Measurements from ENCODE around the gene CPA5. TPM values are rescaled to one million over a fixed set of nuclear protein-coding genes. Genes with fewer than 3 reads are reported as not detected.

Gene CPA5
- 2.6 and 3.3 TPM in 2 replicates for total RNA-seq (2014; rRNA removed; shearing (Covaris generic))

- Histone ChIP-seq H3K4me1 (peaks cover 24% of the 10 kb centered on the region), H3K27ac (peak within 1 kb of the TSS; percentile 84), H3K36me3 (no peaks in the 10 kb centered on the region), H3K9me3 (replicated peaks) (peaks cover 7% of the 10 kb centered on the region), H3K4me3 (peak within 1 kb of the TSS; percentile 17), H3K27me3 (no peaks in the 10 kb centered on the region)
- no peak for DNase-seq
Observed at GRCh38 chr7:130344271-130344866, at the start of gene CPA5. CPA5 (plus strand) TSS chr7:130344816; CDS start chr7:130346486, 1,670 bp downstream.

GRCh38 chr7:130296221-130296951 is 48.2 kb upstream of the CPA5 start:
- Histone ChIP-seq H3K27me3 (no peaks in the 10 kb centered on the region), H3K27ac (no peak overlapping the region), H3K9me3 (replicated peaks) (peaks cover 4% of the 10 kb centered on the region; the same call in 1 of the 2 replicates), H3K4me1 (peaks cover 23% of the 10 kb centered on the region), H3K4me3 (no peak overlapping the region), H3K36me3 (no peaks in the 10 kb centered on the region)
- no peak for DNase-seq

GRCh38 chr7:130297628-130298543 is 46.7 kb upstream of the CPA5 start:
- H3K27me3 ChIP-seq, result no peaks in the 10 kb centered on the region
- H3K9me3 ChIP-seq (replicated peaks), result peaks cover 4% of the 10 kb centered on the region; the same call in 1 of the 2 replicates
- peaks cover 15% of the 10 kb centered on the region for H3K4me1 ChIP-seq
- no peaks in the 10 kb centered on the region for H3K36me3 ChIP-seq
- no peak overlapping the region for H3K27ac ChIP-seq
- no peak overlapping the region for H3K4me3 ChIP-seq
- DNase-seq, result no peak

- Histone ChIP-seq H3K4me3 (no peak overlapping the region), H3K36me3 (no peaks in the 10 kb centered on the region), H3K4me1 (peaks cover 9% of the 10 kb centered on the region; the same call in 1 of the 2 replicates), H3K9me3 (replicated peaks) (peaks cover 4% of the 10 kb centered on the region; the same call in 1 of the 2 replicates), H3K27me3 (no peaks in the 10 kb centered on the region), H3K27ac (no peak overlapping the region)
- DNase-seq, result no peak
Observed at GRCh38 chr7:130298544-130299326, 45.9 kb upstream of the CPA5 start.

- H3K4me1 ChIP-seq, result peaks cover 2% of the 10 kb centered on the region; the same call in 1 of the 2 replicates
- no peak for DNase-seq
- no peaks in the 10 kb centered on the region for H3K36me3 ChIP-seq
- no peak overlapping the region for H3K4me3 ChIP-seq
- no peaks in the 10 kb centered on the region for H3K27me3 ChIP-seq
- no peak overlapping the region for H3K27ac ChIP-seq
- peaks cover 4% of the 10 kb centered on the region; the same call in 1 of the 2 replicates for H3K9me3 ChIP-seq (replicated peaks)
Observed at GRCh38 chr7:130299866-130300265, 44.8 kb upstream of the CPA5 start.

- Histone ChIP-seq H3K4me3 (no peak overlapping the region), H3K27ac (no peak overlapping the region), H3K36me3 (no peaks in the 10 kb centered on the region)
Observed at GRCh38 chr7:130301501-130302020, 43.1 kb upstream of the CPA5 start.

GRCh38 chr7:130302649-130303048 is 42.0 kb upstream of the CPA5 start:
- no peak overlapping the region for H3K27ac ChIP-seq
- no peaks in the 10 kb centered on the region for H3K27me3 ChIP-seq
- no peaks in the 10 kb centered on the region for H3K36me3 ChIP-seq
- no peak overlapping the region for H3K4me3 ChIP-seq
- H3K9me3 ChIP-seq (replicated peaks), result peaks cover 4% of the 10 kb centered on the region; the same call in 1 of the 2 replicates
- DNase-seq, result no peak
- H3K4me1 ChIP-seq, result no peaks in the 10 kb centered on the region

More at GRCh38 chr7:130301501-130302020, 43.1 kb upstream of the CPA5 start:
- no peaks in the 10 kb centered on the region for H3K27me3 ChIP-seq
- H3K9me3 ChIP-seq (replicated peaks), result peaks cover 4% of the 10 kb centered on the region; the same call in 1 of the 2 replicates
- no peaks in the 10 kb centered on the region for H3K4me1 ChIP-seq
- no peak for DNase-seq

- no peak for DNase-seq
- H3K36me3 ChIP-seq, result no peaks in the 10 kb centered on the region
- H3K4me3 ChIP-seq, result no peak overlapping the region
- no peak overlapping the region for H3K27ac ChIP-seq
- no peaks in the 10 kb centered on the region for H3K27me3 ChIP-seq
- H3K9me3 ChIP-seq (replicated peaks), result peaks cover 4% of the 10 kb centered on the region; the same call in 1 of the 2 replicates
- no peaks in the 10 kb centered on the region for H3K4me1 ChIP-seq
Observed at GRCh38 chr7:130303127-130303526, 41.5 kb upstream of the CPA5 start.

GRCh38 chr7:130303551-130303950 is 41.1 kb upstream of the CPA5 start:
- Histone ChIP-seq H3K4me1 (no peaks in the 10 kb centered on the region), H3K27me3 (no peaks in the 10 kb centered on the region), H3K9me3 (replicated peaks) (peaks cover 4% of the 10 kb centered on the region; the same call in 1 of the 2 replicates), H3K4me3 (no peak overlapping the region), H3K36me3 (no peaks in the 10 kb centered on the region), H3K27ac (no peak overlapping the region)
- DNase-seq, result no peak

GRCh38 chr7:130303982-130304381 is 40.6 kb upstream of the CPA5 start:
- no peaks in the 10 kb centered on the region for H3K4me1 ChIP-seq
- H3K27ac ChIP-seq, result no peak overlapping the region
- no peaks in the 10 kb centered on the region for H3K36me3 ChIP-seq
- peaks cover 4% of the 10 kb centered on the region; the same call in 1 of the 2 replicates for H3K9me3 ChIP-seq (replicated peaks)
- H3K4me3 ChIP-seq, result no peak overlapping the region
- no peak for DNase-seq
- no peaks in the 10 kb centered on the region for H3K27me3 ChIP-seq

- Histone ChIP-seq H3K9me3 (replicated peaks) (peaks cover 4% of the 10 kb centered on the region; the same call in 1 of the 2 replicates), H3K36me3 (no peaks in the 10 kb centered on the region), H3K4me1 (no peaks in the 10 kb centered on the region), H3K27ac (no peak overlapping the region), H3K4me3 (no peak overlapping the region), H3K27me3 (no peaks in the 10 kb centered on the region)
- no peak for DNase-seq
Observed at GRCh38 chr7:130304878-130305277, 39.7 kb upstream of the CPA5 start.

- Histone ChIP-seq H3K27ac (no peak overlapping the region), H3K36me3 (no peaks in the 10 kb centered on the region), H3K27me3 (no peaks in the 10 kb centered on the region), H3K9me3 (replicated peaks) (peaks cover 3% of the 10 kb centered on the region; the same call in 1 of the 2 replicates), H3K4me1 (no peaks in the 10 kb centered on the region), H3K4me3 (no peak overlapping the region)
- DNase-seq, result no peak
Observed at GRCh38 chr7:130305433-130306042, 39.1 kb upstream of the CPA5 start.

- Histone ChIP-seq H3K27ac (no peak overlapping the region), H3K36me3 (no peaks in the 10 kb centered on the region), H3K4me1 (no peaks in the 10 kb centered on the region), H3K27me3 (no peaks in the 10 kb centered on the region), H3K9me3 (replicated peaks) (peaks cover 14% of the 10 kb centered on the region; the same call in 1 of the 2 replicates), H3K4me3 (no peak overlapping the region)
- DNase-seq, result no peak
Observed at GRCh38 chr7:130309986-130310385, 34.6 kb upstream of the CPA5 start.

All from SJCRH30 (cell line).